Amygdala (tissue), 56 donors: ENCODE measurements around the gene MTUS2.

Experiments used
- DNase-seq, 56 donors: peaks; one replicate each; lab custom pipeline; 2025; lab: John Stamatoyannopoulos, UW

Gene MTUS2

DNA sequence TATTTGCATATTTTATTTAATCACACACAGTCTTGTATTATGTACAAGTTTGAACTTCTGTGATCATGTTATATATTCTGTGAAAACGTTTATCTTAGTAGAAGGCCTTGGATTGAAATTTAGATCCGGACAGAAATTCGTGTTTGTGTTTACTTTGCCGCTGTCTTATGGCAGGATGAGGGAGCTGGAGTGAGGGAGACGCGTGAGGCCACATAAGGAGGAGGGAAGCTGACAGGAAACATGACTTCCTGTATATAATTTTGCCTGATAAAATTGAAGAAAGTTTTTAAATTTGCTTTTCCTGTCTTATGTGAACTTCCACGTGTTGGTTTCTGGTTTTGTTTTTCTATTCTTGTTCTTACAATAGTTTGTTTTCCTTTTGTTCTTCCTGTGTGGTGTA is 200.2 kb downstream of the MTUS2 start:
- no peak for DNase-seq

DNA sequence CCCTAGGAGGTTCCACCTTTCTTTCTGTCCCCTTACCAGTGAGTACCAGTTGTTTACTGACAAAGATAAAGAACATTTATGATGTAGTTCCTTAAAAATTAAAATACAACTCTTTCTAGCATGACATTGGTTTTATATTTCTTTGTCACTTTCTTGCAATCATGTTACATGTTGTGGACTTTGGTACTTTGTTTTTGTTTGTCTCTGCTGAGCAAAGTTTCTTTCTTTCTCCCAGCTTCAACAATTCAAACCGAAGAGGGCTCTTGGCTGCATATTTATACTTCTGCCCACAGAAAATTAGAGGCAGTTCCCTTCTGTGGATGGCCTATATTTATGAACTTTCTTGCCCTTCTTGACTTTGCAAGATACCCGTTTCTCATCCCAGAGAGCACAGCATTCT is 201.2 kb downstream of the MTUS2 start:
- no peak for DNase-seq

DNA sequence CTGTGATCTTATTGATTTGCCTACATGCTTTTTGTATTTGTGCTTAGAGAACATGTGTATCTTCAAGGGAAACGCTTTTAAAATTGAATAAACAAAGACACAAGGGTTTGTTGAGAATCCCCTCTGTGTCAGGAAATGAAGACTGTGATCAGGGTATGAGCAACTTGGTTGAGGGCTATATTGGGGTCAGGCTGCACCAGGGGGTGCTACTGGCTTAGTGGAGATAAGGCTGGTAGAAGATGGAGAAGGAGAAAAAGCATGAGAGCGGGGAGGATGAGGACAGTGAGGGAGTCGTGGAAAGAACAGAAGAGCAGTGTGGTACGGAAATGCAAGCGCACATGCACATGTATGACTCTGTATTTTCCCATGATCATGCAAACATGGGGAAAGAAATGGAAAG is 201.6 kb downstream of the MTUS2 start:
- DNase-seq = no peak

DNA sequence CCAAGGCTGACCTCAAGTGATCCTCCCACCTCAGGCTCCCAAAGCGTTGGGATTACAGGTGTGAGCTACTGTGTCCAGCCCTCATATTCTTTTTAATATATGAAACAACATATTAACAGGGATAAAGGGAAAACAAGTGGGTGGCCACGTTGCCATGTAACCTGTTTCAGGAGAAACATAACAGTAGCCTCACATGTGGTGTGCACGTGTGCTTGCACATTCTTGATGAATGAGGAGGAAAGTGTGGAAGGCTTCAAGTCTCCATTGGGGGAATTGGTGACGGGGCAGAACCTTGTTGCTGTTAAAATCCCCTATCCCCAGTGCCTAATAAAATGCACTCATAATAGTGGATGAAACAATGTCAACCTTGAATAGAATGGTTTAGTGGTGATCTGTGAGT is 202.3 kb downstream of the MTUS2 start:
- DNase-seq = no peak

DNA sequence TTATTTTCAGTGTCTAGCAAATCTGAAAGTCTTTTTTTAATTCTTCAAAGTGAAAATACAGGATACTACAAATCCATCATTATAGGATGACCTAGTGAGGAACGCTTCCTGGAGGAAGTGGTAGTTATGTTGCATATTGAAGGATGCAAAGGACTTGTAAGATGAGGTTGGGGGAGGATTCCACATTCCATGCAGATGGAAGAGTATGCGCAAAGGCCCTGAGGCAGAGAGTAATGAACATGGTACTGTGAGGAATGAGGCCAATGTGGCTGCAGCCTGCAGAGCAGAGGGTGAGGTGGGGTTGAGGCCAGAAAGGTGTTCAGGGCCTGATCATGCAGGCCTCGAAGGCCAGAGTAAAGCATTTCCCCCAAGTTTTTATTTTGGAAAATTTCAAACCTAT is 202.8 kb downstream of the MTUS2 start:
- DNase-seq = no peak

DNA sequence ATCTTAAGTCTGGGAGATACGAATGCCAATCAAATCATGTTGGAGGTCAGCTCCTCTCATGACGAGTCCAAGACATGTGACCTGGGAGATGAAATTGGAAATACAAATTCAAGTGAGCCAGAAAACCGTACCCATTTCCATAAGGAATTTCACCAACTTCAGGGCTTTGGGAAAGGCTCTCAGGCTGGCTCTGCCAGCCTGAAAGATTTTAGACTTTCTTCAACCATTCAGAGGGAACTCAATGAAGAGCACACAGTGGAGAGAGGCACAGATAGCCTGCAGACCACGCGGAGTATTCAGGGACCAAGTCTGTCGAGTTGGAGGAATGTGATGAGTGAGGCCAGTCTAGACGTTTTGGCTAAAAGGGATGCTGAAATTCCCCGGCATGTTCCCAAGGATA is 204.6 kb downstream of the MTUS2 start:
- no peak for DNase-seq

DNA sequence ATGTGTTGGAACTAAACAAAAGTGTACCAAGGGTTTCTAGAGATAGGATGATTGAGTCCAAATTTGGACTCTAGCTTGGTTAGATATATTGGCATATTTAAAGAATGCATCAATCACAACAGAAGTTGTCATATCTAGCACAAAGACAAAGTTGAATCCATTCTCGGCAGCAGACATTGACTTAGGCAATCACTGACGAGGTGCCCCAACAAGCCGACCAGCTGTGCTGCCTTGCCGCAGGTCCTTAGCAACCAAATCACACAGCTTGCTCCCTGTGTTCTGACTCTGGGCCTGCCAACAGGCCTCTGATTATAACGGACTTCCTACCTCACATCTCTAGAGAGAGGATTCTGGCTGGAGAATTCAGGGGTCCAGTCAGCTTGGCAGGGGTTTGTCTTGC is 208.7 kb downstream of the MTUS2 start:
- no peak for DNase-seq

DNA sequence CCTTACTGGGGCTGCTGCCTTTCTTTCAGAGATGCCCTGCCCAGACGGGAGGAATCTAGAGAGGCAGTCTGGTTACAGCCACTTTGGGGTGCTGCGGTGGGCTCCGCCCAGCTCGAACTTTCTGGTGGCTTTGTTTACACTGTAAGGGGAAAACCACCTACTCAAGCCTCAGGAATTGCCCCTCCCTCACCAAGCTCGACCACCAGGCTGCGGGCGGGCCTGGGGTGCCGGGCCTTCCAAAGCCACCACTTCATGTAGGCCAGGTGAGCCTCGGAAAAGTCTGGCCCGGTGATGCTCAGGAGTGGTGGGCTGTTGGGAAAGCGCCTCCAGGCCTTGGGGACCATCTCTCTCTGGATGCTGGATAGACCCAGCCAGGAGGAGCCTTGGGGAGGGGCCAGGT is 218.6 kb downstream of the MTUS2 start:
- DNase-seq = no peak

DNA sequence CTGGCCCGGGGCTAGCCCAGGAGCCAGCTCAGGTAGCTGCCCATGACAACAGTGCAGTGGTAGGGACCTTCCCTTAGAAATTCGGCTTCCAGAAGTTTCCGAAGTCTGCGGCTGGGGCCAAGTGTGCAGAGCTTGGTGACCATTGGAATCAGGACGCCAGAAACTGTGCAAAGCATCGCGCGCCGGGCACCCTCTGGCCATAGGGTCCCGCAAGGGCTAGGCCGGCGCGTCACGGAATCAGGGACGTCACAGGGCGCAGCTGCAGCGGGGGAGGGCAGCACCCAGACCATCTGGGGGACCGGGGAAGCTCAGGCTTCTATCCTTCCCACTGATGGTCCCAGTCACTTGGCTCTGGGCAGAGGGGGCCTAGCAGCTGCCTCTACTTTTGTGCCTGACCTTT is 219.1 kb downstream of the MTUS2 start:
- DNase-seq = no peak

DNA sequence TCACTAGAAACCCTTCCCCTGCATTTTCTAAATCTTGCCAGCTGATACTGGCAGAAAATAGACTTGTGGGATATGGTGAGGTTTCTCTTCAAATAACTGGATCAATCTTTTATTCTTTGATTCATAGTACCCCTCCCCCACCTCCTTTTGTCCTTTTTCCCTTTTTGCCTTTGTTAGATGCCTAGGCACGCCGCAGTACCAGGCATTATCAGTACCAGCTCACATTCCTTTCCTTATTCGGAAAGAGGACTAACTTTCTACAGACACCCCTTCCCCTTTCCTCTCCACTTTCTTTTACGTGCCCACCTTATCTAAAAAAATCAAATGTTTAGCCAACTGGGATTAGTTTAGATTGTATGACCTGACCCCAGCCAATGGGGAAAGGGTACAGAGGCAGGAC is 226.4 kb downstream of the MTUS2 start:
- no peak for DNase-seq

DNA sequence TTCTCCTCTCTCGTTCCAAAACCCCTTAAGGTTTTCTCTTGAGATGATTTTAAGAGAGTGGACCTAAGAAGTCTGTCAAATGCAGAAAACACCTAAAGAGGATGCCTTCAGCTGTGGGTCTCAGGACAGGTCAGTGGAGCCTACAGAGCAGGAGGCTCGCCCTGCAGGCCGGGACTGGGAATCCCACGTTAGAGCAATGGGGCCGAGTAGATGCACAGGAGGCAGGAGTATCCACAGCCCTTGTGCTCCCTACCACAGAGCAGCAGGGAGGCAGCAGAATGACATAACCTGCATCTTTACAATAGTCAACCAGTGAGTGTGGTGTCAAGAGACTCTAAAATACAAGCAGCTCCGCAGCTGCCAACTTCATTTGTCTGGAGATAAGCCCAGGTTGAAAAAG is 229.4 kb downstream of the MTUS2 start:
- DNase-seq = no peak

DNA sequence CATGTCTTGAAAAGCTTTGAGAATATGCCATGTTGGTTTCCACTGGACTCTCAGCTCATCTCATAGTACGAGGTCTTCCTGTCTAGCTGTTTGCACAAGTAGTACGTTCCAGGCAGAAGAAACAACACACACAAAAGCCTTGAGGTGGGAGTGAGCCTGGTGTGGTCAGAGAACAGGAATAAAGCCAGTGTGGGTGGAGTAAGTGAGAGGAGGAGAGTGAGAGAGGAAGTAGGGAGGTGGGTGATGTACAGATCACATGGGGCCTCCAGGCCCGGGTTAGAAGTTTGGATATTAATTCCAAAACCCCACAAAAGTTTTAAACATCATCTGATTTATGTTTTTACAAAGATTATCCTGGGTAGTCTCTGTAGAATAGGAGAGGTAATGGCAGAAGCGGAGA is 230.6 kb downstream of the MTUS2 start:
- DNase-seq = no peak

DNA sequence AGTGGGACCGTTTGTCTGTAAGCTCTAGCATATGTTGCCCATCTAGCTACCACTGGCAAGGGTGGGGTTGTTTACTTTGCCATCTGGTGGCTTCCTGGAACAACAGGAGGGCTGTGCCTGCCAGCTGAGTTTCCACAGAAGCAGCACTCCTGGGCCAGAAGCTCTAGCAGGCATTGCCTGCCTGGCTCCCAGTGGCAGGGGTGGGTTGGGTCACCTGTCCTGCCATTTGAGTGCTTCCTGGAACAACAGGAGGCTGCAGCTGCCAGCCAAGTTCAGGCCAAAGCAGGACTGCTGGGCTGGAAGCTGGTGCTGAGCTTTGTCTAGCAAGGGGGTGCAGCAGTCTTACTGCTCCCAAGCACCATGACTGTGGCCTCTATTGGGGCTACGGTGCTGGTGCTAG is 239.7 kb downstream of the MTUS2 start:
- no peak for DNase-seq

DNA sequence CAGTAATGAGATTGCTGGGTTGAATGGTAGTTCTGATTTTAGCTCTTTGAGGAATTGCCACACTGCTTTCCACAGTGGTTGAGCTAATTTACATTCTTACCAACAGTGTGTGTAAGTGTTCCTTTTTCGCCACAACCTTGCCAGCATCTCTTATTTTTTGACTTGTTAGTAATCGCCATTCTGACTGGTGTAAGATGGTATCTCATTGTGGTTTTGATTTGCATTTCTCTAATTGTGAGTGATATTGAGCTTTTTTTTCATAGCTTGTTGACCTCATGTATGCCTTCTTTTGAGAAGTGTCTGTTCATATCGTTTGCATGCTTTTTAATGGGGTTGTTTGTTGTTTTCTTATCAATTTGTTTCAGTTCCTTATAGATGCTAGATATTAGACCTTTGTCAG is 245.0 kb downstream of the MTUS2 start:
- no peak for DNase-seq

DNA sequence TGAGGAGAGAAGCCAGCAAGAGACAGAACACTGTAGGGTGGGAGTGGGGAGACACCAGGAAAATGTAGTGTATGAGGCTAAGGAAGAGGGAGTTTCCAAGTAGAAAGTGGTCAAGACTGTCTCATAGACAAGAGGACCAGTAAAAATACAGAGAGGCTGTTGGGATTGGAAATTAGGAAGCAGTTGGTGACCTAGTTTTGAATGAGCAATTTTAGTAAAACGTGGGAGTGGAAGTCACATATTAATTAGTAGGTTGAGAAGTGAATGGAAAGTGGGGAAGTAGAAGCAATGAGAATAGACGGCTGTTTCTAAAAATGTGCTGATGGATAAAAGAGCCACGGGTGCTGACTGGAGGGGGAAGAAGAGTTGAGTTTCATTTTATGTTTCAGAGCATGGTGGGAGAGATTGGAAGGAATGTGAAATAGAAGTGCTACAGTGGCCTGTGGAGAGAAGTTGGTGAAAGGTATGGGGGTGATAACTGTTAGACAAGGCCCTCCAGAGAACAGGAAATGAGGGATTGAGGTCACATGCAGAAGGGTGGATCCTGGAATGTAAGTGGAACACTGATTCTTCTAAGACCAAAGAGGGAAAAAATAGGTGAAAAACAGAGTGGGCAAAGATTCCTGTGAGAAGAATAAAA is 247.3 kb downstream of the MTUS2 start:
- no peak for DNase-seq

DNA sequence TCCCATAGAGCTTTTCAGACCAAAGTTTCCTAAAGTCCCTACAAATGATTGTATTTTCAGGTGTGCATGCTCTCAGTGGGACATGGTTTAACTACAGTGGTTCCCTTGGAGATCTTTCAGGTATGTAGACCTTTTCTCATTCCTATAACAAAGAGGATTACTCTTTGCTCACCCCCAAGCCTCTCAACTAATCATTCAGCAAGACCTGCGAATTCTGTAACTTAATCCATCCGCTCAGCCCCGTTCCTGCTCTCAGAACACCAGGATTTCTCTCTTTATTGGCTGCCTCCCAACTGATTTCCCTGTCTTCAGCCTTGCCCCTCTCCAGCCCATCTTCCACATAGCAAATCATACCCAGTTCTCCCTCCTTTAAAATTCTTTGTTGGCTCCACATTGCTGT is 253.6 kb downstream of the MTUS2 start:
- no peak for DNase-seq

DNA sequence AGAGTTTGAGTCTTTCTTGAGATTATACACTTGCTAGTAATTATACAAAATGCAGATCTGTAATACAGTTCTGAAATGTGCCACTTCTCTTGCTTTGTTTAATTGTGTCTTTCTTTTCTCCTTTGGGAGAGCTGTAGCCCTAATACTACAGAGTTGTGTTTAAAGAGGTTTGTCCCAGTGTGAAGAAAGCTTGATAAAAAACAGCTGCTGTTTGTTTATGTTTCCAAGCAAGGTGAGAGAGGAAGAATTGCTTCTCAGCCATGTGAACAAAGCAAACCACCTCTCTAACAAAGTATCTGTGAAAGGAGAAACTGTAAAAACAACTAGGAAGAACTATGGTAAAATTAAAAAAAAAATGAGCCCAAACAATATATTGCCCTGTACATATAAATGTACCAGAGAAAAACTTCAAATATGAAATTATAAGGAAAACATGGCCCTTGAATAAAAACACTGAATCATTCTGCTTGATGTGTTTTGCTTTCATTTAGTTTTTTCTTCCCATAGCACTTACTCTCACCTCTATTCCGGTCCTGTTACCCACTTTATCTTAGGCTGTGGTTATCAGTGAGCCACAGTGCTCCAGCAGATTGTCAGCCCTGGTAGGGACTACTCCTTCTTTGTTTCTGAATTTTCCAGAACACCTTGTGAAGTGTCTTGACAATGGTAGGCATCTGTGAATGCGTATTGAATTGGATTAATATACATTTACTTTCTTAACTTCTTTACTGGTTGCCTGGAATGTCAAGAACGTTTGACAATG is 257.1 kb downstream of the MTUS2 start:
- DNase-seq = no peak

DNA sequence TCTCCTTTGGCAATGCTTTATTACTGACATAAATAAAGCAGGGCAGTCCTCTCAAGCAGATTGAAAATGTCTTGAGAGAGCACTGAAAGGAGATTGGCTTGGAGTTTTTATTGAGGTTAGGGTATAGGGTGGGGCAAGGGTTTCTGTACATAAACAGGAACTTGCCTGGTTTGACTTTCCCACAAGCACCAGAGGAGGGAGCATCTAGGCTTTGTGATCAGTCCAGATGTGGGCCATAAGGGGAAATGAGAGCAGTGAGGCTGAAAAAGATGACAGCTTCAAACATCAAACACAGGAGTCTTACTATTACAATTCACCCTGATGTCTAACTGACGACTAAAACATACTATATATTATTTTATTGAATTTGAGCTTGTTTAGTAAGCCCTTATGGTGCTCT is 260.9 kb downstream of the MTUS2 start:
- no peak for DNase-seq

DNA sequence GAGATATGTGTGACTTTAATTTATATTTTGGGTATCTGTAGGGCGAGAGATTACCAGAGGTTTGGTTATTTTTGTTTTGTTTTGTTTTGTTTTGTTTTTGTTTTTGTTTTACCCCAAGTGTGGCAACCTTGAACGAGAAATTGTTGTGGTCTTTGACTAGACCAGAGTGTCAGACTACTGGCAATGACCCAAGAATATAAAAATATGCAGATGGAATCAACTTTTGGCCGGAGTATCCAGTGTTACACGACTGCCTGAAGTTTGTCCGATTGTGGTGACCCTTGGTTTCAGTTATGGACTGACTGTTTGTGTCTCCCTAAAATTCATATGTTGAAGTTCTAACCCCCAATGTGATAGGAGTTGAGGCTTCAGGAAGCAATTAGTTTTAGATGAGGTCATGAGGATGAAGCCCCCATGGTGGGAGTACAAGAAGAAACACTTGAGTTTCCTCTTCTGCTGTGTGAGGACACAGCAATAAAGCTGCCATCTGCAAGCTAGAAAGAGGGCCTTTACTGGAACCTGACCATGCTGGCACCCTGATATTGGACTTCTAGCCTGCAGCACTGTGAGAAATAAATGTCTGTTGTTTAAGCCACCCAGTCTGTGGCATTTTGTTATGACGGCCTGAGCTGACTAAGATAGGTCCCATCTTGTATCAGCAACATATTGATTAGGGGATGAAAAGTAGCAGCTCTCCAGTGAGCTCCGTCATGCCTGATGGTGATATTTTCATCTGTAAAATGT is 261.7 kb downstream of the MTUS2 start:
- DNase-seq = no peak

DNA sequence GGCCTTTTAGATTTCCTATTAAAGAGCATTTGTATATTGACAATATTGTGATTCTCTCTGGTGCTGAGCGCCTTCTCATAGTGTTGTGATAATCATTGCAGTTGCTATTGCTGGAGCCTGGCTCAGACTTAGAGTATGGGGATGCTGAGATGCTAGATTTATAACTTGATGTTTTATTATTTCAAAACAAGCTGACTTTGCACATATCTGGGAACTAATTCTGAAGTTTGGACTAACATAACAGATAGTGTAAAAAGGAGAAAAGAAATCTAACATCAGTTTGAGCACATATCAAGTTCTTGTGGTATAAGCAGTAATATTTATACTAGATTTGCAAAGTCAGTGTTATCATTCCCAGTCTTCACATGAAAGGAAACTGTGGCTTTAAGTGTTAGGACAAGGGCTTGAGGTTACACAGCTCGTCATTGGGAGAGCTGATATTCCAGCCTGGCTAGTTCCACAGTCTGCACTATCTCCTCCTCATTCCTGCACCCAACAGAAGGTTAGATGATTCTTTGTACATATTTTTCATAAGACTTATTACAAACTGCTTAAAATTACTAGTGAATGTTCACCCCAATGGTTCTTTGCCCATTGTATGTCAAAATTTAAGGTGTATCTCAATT is 279.8 kb downstream of the MTUS2 start:
- no peak for DNase-seq

DNA sequence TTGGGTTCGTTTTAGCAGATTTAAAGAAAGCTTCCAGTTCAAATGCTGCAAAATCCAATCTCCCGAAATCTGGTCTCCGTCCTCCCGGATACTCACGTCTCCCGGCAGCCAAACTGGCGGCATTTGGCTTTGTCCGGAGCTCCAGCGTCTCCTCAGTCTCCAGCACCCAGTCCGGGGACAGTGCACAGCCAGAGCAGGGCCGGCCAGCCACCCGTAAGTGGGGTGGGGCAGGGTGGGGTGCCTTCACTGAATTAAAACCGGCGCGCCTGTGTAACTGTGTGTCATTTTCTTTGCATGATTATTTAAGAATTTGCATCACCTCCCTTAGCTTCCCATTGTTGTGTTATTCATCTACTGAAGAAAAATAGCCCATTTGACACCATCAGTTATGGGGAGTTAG is 280.6 kb downstream of the MTUS2 start:
- DNase-seq = no peak
